Lower leg skin (tissue), 4 donors: Measurements from ENCODE around the gene RFPL4A. TPM values are rescaled to one million over a fixed set of nuclear protein-coding genes. Genes with fewer than 3 reads are reported as not detected.

Experiments
- DNase-seq, 2 donors: peaks; one replicate each; pipeline ENCODE4 v3.0.0-alpha.2; 2019; ENCODE audit warnings: low spot score in 2 of 2
- H3K4me3 ChIP-seq: fragments of 200-600 bp; sonication (generic); 2 replicates; pipeline ENCODE4 v1.5.1; 2017; ENCODE audit warnings: mild to moderate bottlenecking, low read depth; ENCODE audit not compliant: poor library complexity, severe bottlenecking
- POLR2A ChIP-seq, 2 donors: fragments of 450-650 bp; IDR thresholded peaks; one replicate each; pipeline ENCODE4 v1.6.1; 2016 to 2017; ENCODE audit warnings: antibody characterized with exemption in 2 of 2, mild to moderate bottlenecking in 1 of 2, moderate library complexity in 1 of 2
- WGBS, 2 donors: methylation state at CpG; one replicate each; pipeline ENCODE4 v1.1.5; 2018; 5-methylcytosine and 5-hydroxymethylcytosine counted together
- intact Hi-C: fragments of 100-400 bp; cut with DNase I; formaldehyde crosslinking; loops from one replicate; pipeline ENCODE4 v1.15.0; 2023; ENCODE audit warnings: low total_unique reads
- total RNA-seq, 4 donors: library from RNA; depleted of rRNA; stranded (reverse); fragments of >200 nt; gene quantifications; one replicate each; pipeline ENCODE4 v1.1.0, GENCODE V29; 2016
- TF ChIP-seq, protein P1 (sequence below), 3 donors: fragments of 450-650 bp; IDR thresholded peaks; one replicate each; pipeline ENCODE4 v1.5.1; 2016; ENCODE audit warnings: antibody characterized with exemption in 3 of 3, mild to moderate bottlenecking in 3 of 3, moderate library complexity in 2 of 3

RFPL4A gene
- total RNA-seq, 4 donors from 2014 or later, result not detected

- TF ChIP-seq, protein P1, sequence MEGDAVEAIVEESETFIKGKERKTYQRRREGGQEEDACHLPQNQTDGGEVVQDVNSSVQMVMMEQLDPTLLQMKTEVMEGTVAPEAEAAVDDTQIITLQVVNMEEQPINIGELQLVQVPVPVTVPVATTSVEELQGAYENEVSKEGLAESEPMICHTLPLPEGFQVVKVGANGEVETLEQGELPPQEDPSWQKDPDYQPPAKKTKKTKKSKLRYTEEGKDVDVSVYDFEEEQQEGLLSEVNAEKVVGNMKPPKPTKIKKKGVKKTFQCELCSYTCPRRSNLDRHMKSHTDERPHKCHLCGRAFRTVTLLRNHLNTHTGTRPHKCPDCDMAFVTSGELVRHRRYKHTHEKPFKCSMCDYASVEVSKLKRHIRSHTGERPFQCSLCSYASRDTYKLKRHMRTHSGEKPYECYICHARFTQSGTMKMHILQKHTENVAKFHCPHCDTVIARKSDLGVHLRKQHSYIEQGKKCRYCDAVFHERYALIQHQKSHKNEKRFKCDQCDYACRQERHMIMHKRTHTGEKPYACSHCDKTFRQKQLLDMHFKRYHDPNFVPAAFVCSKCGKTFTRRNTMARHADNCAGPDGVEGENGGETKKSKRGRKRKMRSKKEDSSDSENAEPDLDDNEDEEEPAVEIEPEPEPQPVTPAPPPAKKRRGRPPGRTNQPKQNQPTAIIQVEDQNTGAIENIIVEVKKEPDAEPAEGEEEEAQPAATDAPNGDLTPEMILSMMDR (IDR thresholded peaks at IDR 0.05), result no peak
- no peak for TF ChIP-seq POLR2A (IDR thresholded peaks at IDR 0.05)
- H3K4me3 ChIP-seq, result no peak overlapping the region
- 51 to 57% methylated on average over 7 of the region's 7 CpGs for WGBS, 2 donors
- intact Hi-C loops, result no loop called here
- DNase-seq, result no peak
Measured at GRCh38 chr19:55812449-55812848, 53.6 kb downstream of the RFPL4A start.

Other genes starting within 250 kb of the RFPL4A start
- not detected for gene SBK2, start 222.0 kb upstream of the RFPL4A start, total RNA-seq
- under 1 TPM in 1 of 4 donors, not detected in 3; 0.26 TPM for gene SBK3, start 213.6 kb upstream of the RFPL4A start, total RNA-seq
- 1 to 10 TPM; 4.2 to 5.1 (median 4.6) TPM for gene ZNF579, start 178.2 kb upstream of the RFPL4A start, total RNA-seq
- gene FIZ1, start 159.6 kb upstream of the RFPL4A start, total RNA-seq, result 10 to 100 TPM in 1 of 4 donors, 1 to 10 TPM in 3; 5.9 to 14.3 (median 7.7) TPM
- gene ZNF524, start 158.8 kb upstream of the RFPL4A start, total RNA-seq, result 10 to 100 TPM; 58.4 to 88.3 (median 78.3) TPM
- gene ZNF865, start 153.4 kb upstream of the RFPL4A start, total RNA-seq, result 10 to 100 TPM in 3 of 4 donors, 1 to 10 TPM in 1; 8.1 to 17.8 (median 12.3) TPM
- gene ZNF784, start 134.5 kb upstream of the RFPL4A start, total RNA-seq, result 10 to 100 TPM in 2 of 4 donors, 1 to 10 TPM in 2; 5.7 to 10.3 (median 8.3) TPM
- 10 to 100 TPM; 14.1 to 38.0 (median 22.9) TPM for gene ZNF580, start 118.1 kb upstream of the RFPL4A start, total RNA-seq
- 10 to 100 TPM; 20.1 to 27.3 (median 22.8) TPM for gene ZNF581, start 115.4 kb upstream of the RFPL4A start, total RNA-seq
- gene CCDC106, start 110.9 kb upstream of the RFPL4A start, total RNA-seq, result 10 to 100 TPM in 1 of 4 donors, 1 to 10 TPM in 3; 7.9 to 10.4 (median 8.5) TPM
- gene U2AF2, start 104.1 kb upstream of the RFPL4A start, total RNA-seq, result 100 to 1,000 TPM in 3 of 4 donors, 10 to 100 TPM in 1; 78.8 to 149 (median 106) TPM
- gene EPN1, start 83.9 kb upstream of the RFPL4A start, total RNA-seq, result 100 to 1,000 TPM in 3 of 4 donors, 10 to 100 TPM in 1; 81.2 to 189 (median 120) TPM
- gene NLRP9, start 20.7 kb upstream of the RFPL4A start, total RNA-seq, result not detected
- gene RFPL4AL1, start 10.0 kb downstream of the RFPL4A start, total RNA-seq, result not detected
- under 1 TPM in 1 of 4 donors, not detected in 3; 0.10 TPM for gene NLRP11, start 72.9 kb downstream of the RFPL4A start, total RNA-seq
- not detected for gene NLRP4, start 77.4 kb downstream of the RFPL4A start, total RNA-seq
- gene NLRP13, start 173.2 kb downstream of the RFPL4A start, total RNA-seq, result under 1 TPM in 1 of 4 donors, not detected in 3; 0.07 TPM
- not detected for gene NLRP8, start 188.7 kb downstream of the RFPL4A start, total RNA-seq
- not detected for gene NLRP5, start 227.7 kb downstream of the RFPL4A start, total RNA-seq